CD4-positive, alpha-beta memory T cell (primary cell): ENCODE measurements around the gene INPP4B. TPM values are rescaled to one million over a fixed set of nuclear protein-coding genes. Genes with fewer than 3 reads are reported as not detected.

Experiments used
- CTCF ChIA-PET: fragments of 350-600 bp; sonication (Branson Sonifier 250); formaldehyde crosslinking; loops from one replicate; lab custom pipeline; 2021; ENCODE audit warnings: inconsistent platforms; ENCODE audit not compliant: partially characterized antibody; lab: Charles Lee
- POLR2A ChIA-PET: fragments of 350-600 bp; sonication (Branson Sonifier 250); formaldehyde crosslinking; loops from one replicate; lab custom pipeline; 2021; ENCODE audit not compliant: partially characterized antibody; lab: Charles Lee
- DNase-seq, 5 donors: peaks; one replicate each; pipeline versions ENCODE4 v3.0.0 to v3.0.0-alpha.2; 2020 to 2022; ENCODE audit warnings: mixed read lengths in 1 of 5
- H3K27ac ChIP-seq: one replicate; pipeline ENCODE4 v1.7.0; 2013; ENCODE audit warnings: low read depth, low read length
- H3K27me3 ChIP-seq: 2 replicates; pipeline ENCODE4 v1.7.0; 2013; ENCODE audit warnings: mild to moderate bottlenecking, low read length, moderate library complexity; ENCODE audit not compliant: insufficient read depth
- H3K36me3 ChIP-seq: 2 replicates; pipeline ENCODE4 v1.7.0; 2013; ENCODE audit warnings: mild to moderate bottlenecking, low read length, moderate library complexity; ENCODE audit not compliant: insufficient read depth
- H3K4me1 ChIP-seq: 2 replicates; pipeline ENCODE4 v1.7.0; 2013; ENCODE audit warnings: mild to moderate bottlenecking, low read length, moderate library complexity; ENCODE audit not compliant: insufficient read depth
- H3K4me3 ChIP-seq, 2 donors: one replicate each; pipeline ENCODE4 v1.7.0; 2013; ENCODE audit warnings: low read length in 2 of 2, mild to moderate bottlenecking in 1 of 2
- H3K9me3 ChIP-seq, 2 donors: one replicate each; pipeline ENCODE4 v1.7.0; 2013; ENCODE audit warnings: low read length in 2 of 2, control low read depth in 1 of 2; ENCODE audit not compliant: control insufficient read depth in 1 of 2
- H3K27ac Mint-ChIP-seq, 7 donors: one replicate each; pipeline ENCODE4 v1.8.0; 2020 to 2021; ENCODE audit warnings: mixed read lengths in 7 of 7, mild to moderate bottlenecking in 6 of 7, inconsistent platforms in 3 of 7, moderate library complexity in 3 of 7
- H3K27me3 Mint-ChIP-seq, 2 donors: one replicate each; pipeline ENCODE4 v1.8.0; 2020 to 2021; ENCODE audit warnings: mixed read lengths in 2 of 2
- H3K36me3 Mint-ChIP-seq, 2 donors: one replicate each; pipeline ENCODE4 v1.8.0; 2020 to 2021; ENCODE audit warnings: mixed read lengths in 2 of 2, inconsistent platforms in 1 of 2, mild to moderate bottlenecking in 1 of 2
- H3K4me1 Mint-ChIP-seq, 4 donors: one replicate each; pipeline ENCODE4 v1.8.0; 2020 to 2021; ENCODE audit warnings: mixed read lengths in 4 of 4, mild to moderate bottlenecking in 1 of 4
- H3K4me3 Mint-ChIP-seq, 8 donors: one replicate each; pipeline ENCODE4 v1.8.0; 2020 to 2021; ENCODE audit warnings: mixed read lengths in 8 of 8, mild to moderate bottlenecking in 7 of 8, moderate library complexity in 6 of 8, inconsistent platforms in 3 of 8
- H3K9me3 Mint-ChIP-seq, 8 donors: one replicate each; pipeline ENCODE4 v1.8.0; 2020 to 2021; ENCODE audit warnings: mixed read lengths in 8 of 8, mild to moderate bottlenecking in 5 of 8, inconsistent platforms in 3 of 8, moderate library complexity in 1 of 8
- intact Hi-C: fragments of 100-400 bp; cut with micrococcal nuclease; formaldehyde crosslinking; loops from one replicate; pipeline ENCODE4 v1.15.1; 2023
- polyA plus RNA-seq, 2 donors: library from polyadenylated mRNA; unstranded; fragments of 300-500 nt; fragmentation: Illumina TruSeq; gene quantifications; one replicate each; pipeline ENCODE4 v1.2.3, GENCODE V29; 2021
- total RNA-seq, 2 experiments: library from RNA; stranded (reverse); gene quantifications; one replicate each; pipeline ENCODE4 v1.2.3, GENCODE V29; 2021

Gene INPP4B
- total and polyA plus RNA-seq, 4 experiments from 2014 or later, result 76.7 to 112 (median 80.8) TPM

DNA sequence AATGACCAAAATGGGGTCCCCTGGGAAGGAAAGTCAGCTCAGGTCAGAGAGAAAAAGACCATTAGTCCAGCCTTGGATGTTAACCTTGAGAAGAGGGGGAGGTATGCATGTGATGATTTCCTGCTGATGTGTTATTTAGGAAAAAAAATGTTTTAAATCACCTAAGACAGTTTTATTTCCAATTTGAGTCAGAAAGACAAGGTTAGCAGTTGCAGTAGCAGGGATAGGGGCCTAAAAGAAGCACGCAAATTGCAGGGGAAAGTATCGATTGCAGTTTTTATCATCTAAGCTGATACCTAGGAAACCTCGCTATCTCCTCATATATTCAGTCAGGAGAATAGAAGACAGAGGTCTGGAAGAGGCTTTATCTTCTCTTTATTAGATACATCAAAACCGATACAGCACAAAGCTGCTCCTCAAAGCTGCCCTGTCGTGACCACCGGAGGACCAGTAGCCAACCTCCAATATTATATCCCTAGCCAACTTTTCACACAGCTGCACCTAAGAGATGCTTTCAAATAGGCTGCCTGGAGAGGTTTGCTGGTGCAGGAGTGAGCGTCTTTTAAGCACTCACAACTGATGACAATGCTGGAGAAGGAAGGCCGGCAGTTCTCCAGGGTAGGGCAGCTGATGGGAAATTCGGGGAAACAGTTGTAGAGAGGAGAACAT is 289.4 kb downstream of the INPP4B start:
- ChIA-PET POLR2A (interaction anchor here (0.9 to 3.7 kb wide), 12 partner anchors 9 to 202 kb away, joined by 3 to 26 read pairs (median 4); no protein-coding TSS in a partner anchor), CTCF (interaction anchor here (0.9 to 1.5 kb wide), 6 partner anchors 10 to 274 kb away, joined by 3 to 7 read pairs (median 4); no protein-coding TSS in a partner anchor)
- Histone ChIP-seq H3K27me3 (no peaks in the 10 kb centered on the region), H3K27ac (peak overlapping the region; percentile 36), H3K4me1 (peaks cover 87% of the 10 kb centered on the region), H3K4me3 (peak overlapping the region in 1 of 2 donors; percentile 28), H3K9me3 (no peaks in the 10 kb centered on the region), H3K36me3 (no peaks in the 10 kb centered on the region)
- Mint-ChIP-seq H3K36me3 (peaks cover 0 to 4% of the 10 kb centered on the region in 2 donors), H3K4me3 (peak overlapping the region; percentile 59 to 90 (median 80)), H3K9me3 (peaks cover 0 to 3% (median 0%) of the 10 kb centered on the region in 8 donors), H3K27me3 (no peaks in the 10 kb centered on the region), H3K27ac (peak overlapping the region; percentile 76 to 94 (median 88)), H3K4me1 (peaks cover 59 to 87% (median 66%) of the 10 kb centered on the region in 4 donors)
- intact Hi-C loops, result loop anchor here (1.0 kb wide), 1 partner anchor 11 kb away; no protein-coding TSS in a partner anchor
- no peak for DNase-seq

DNA sequence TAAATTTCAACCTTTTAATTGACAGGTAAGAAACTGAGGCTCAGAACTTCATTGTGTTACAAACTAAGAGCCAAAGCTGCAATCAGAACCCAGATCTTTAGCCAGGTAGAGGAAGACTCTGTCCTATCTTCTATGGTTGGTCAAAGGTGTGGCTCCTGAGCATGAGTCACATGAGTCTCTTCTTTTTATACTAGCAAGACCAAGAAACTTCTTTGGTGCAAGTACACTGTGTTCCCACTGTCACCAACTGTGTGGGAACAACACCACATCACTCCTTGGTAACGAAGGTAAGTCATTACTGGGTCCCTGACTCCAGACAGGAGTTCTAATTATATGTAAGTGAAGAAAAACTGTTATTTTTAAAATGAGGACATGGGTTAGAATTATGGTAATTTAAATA is 290.1 kb downstream of the INPP4B start:
- ChIA-PET POLR2A (interaction anchor here (1.1 to 3.8 kb wide), 5 partner anchors 11 to 200 kb away, joined by 3 to 26 read pairs (median 15); no protein-coding TSS in a partner anchor), CTCF (interaction anchor here (0.7 to 2.1 kb wide), 5 partner anchors 11 to 273 kb away, joined by 3 to 8 read pairs (median 5); no protein-coding TSS in a partner anchor)
- Histone ChIP-seq H3K27ac (peak overlapping the region; percentile 36), H3K4me1 (peaks cover 89% of the 10 kb centered on the region), H3K4me3 (no peak overlapping the region), H3K36me3 (no peaks in the 10 kb centered on the region), H3K27me3 (no peaks in the 10 kb centered on the region), H3K9me3 (no peaks in the 10 kb centered on the region)
- DNase-seq, result no peak
- Mint-ChIP-seq H3K4me1 (peaks cover 63 to 90% (median 71%) of the 10 kb centered on the region in 4 donors), H3K27me3 (no peaks in the 10 kb centered on the region), H3K27ac (peak overlapping the region; percentile 76 to 94 (median 88)), H3K4me3 (peak overlapping the region; percentile 59 to 90 (median 80)), H3K36me3 (peaks cover 0 to 4% of the 10 kb centered on the region in 2 donors), H3K9me3 (peaks cover 0 to 3% (median 0%) of the 10 kb centered on the region in 8 donors)
- intact Hi-C loops, result no loop called here

DNA sequence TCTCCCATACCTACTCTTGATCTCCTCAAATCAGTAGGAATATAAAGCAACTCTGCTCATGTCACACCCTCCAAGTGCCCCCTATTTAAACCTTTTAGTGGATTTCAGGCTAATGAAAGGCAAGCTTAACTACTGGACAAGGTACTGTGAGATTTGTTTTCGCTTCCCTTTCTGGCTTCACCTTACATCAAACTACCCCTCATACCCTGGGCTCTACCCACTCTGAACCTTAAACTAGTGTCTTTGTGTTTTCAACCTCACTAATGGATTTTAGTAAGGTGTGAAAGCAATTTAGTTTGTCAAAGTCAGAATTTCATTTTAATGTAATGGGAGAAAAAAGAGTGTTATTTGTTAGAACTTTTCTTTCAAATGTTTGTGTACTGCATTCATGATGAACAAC is 291.7 kb downstream of the INPP4B start:
- no peak for DNase-seq
- peaks cover 0 to 3% (median 0%) of the 10 kb centered on the region in 8 donors for H3K9me3 Mint-ChIP-seq
- peaks cover 86% of the 10 kb centered on the region for H3K4me1 ChIP-seq
- H3K4me1 Mint-ChIP-seq, result peaks cover 64 to 93% (median 72%) of the 10 kb centered on the region in 4 donors
- intact Hi-C loops, result no loop called here
- H3K27me3 Mint-ChIP-seq, result no peaks in the 10 kb centered on the region
- CTCF ChIA-PET, result interaction anchor here (2.1 kb wide), 1 partner anchor 12 kb away, joined by 8 read pairs; no protein-coding TSS in a partner anchor
- peak overlapping the region in 4 of 7 donors; percentile 2 to 43 (median 2) for H3K27ac Mint-ChIP-seq
- H3K27me3 ChIP-seq, result no peaks in the 10 kb centered on the region
- H3K36me3 Mint-ChIP-seq, result peaks cover 0 to 4% of the 10 kb centered on the region in 2 donors
- no peak overlapping the region for H3K27ac ChIP-seq
- no peak overlapping the region for H3K4me3 ChIP-seq
- peak overlapping the region in 2 of 8 donors; percentile 5 to 57 for H3K4me3 Mint-ChIP-seq
- POLR2A ChIA-PET, result interaction anchor here (1.0 to 3.8 kb wide), 4 partner anchors 11 to 199 kb away, joined by 3 to 30 read pairs (median 10); no protein-coding TSS in a partner anchor
- H3K9me3 ChIP-seq, result no peaks in the 10 kb centered on the region
- no peaks in the 10 kb centered on the region for H3K36me3 ChIP-seq

DNA sequence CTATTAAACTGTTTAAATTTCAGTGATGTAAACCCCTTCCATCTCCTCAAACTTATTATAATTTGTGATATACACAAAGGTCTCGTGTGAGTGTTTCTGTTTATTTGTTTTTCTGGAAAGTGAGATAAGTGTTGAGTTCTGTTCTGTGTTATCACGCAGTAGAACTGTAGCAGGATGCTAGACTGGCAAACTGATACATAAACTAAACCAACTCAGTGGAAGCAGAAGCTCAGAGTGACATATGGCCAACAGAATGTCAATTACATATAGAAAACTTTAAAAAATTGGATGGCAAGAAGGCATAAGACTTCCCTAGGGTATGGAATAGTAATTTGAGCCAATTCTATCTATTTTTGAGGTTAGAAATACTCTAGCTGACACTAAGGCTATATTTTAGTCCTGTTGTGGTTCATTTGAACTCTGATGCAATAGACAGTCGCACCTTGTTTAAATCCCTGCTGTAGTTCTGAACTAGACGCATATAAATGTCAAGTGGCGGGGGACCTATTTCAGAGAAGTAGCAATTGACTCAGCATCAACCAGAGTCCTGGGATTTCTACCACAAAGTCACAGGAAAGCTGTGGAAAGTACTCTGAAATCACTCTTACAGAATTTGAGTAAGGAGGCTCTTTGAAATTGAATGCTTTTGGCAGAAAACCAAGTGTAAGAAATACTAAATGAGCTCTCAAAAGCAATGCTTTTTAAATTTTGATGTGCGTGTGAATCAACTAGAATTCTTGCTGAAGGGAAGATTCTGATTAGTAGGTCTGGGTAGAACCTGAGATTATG is 294.4 kb downstream of the INPP4B start:
- Mint-ChIP-seq H3K36me3 (peaks cover 2 to 4% of the 10 kb centered on the region in 2 donors), H3K9me3 (peaks cover 0 to 3% (median 0%) of the 10 kb centered on the region in 8 donors), H3K27ac (peak overlapping the region in 4 of 7 donors; percentile 7 to 35 (median 18)), H3K4me1 (peaks cover 50 to 75% (median 63%) of the 10 kb centered on the region in 4 donors), H3K4me3 (peak overlapping the region in 3 of 8 donors; percentile 4 to 32 (median 20)), H3K27me3 (no peaks in the 10 kb centered on the region)
- Histone ChIP-seq H3K4me3 (no peak overlapping the region), H3K36me3 (no peaks in the 10 kb centered on the region), H3K9me3 (no peaks in the 10 kb centered on the region), H3K27ac (peak overlapping the region; percentile 12), H3K4me1 (peaks cover 65% of the 10 kb centered on the region), H3K27me3 (no peaks in the 10 kb centered on the region)
- ChIA-PET CTCF (interaction anchor here (1.1 to 1.5 kb wide), 2 partner anchors 15 to 197 kb away, joined by 3 to 4 read pairs; no protein-coding TSS in a partner anchor), POLR2A (interaction anchor here (0.7 to 2.3 kb wide), 7 partner anchors 9 to 165 kb away, joined by 3 to 6 read pairs (median 4); no protein-coding TSS in a partner anchor)
- intact Hi-C loops, result no loop called here
- DNase-seq, result no peak

DNA sequence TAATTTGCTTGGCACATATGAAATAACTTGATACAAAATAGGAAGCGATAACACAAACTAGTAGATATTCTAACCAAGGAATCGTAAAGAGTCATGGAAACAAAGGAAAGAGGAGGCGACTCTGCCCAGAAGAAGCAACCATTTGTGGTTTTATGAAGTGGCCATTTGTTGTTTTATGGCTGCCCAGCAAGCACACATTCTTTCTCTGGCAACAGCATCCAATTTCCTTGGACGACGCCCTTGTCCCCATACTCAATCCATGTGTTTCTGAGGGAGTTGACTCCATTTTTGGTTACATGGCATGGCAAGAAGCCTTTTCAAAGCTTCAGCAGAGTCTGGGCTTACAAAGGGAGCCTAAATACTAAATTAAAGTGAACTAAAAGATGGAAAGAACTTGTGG is 295.1 kb downstream of the INPP4B start:
- Histone ChIP-seq H3K27ac (no peak overlapping the region), H3K27me3 (no peaks in the 10 kb centered on the region), H3K36me3 (no peaks in the 10 kb centered on the region), H3K4me1 (peaks cover 58% of the 10 kb centered on the region), H3K4me3 (no peak overlapping the region), H3K9me3 (no peaks in the 10 kb centered on the region)
- intact Hi-C loops, result no loop called here
- Mint-ChIP-seq H3K4me1 (peaks cover 42 to 67% (median 56%) of the 10 kb centered on the region in 4 donors), H3K27ac (peak overlapping the region in 2 of 7 donors; percentile 35 to 49), H3K27me3 (no peaks in the 10 kb centered on the region), H3K9me3 (peaks cover 0 to 7% (median under 1%) of the 10 kb centered on the region in 8 donors), H3K36me3 (peaks cover 2 to 7% of the 10 kb centered on the region in 2 donors), H3K4me3 (no peak overlapping the region)
- ChIA-PET CTCF (interaction anchor here (1.5 kb wide), 1 partner anchor 16 kb away, joined by 4 read pairs; no protein-coding TSS in a partner anchor), POLR2A (no interaction called here)
- DNase-seq, result no peak

DNA sequence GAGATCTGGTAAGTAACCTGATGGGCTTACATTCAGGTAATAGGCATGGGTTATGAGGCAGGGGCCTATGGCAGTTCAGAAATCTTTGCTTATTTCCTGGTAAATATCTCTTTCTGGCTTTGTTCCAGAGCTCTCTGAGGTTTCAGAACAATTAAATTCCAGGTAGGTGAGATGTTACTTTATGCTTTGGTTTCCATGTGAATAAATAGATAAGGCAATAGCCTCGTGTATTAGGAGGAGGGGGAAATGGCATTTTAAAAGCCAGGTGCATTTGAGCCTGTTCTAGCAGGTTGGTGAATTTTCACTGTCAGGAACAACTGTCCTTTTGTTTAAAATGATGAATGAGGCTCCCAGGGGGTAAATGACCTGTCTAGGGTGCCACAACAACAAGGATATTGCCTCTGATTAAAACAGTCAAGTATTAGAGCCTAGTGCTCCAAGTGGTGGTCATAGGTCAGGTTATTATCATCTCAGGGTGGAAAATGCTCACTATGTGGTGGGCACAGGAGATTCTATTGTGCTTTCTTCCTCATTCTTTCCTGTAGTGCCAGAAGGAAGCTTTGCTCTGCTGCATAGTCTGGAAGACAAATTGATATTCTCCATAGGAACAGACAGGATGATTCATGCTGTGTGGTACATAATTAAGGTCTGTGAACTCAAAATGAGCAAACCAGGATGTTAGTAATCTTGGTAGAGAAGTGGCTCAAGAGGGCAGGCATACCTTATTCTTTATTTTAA is 296.2 kb downstream of the INPP4B start:
- H3K9me3 ChIP-seq, result no peaks in the 10 kb centered on the region
- peaks cover 49% of the 10 kb centered on the region for H3K4me1 ChIP-seq
- Mint-ChIP-seq H3K36me3 (peaks cover 2 to 8% of the 10 kb centered on the region in 2 donors), H3K27ac (peak overlapping the region in 6 of 7 donors; percentile 12 to 78 (median 45)), H3K4me3 (peak overlapping the region in 5 of 8 donors; percentile 26 to 70 (median 60)), H3K27me3 (no peaks in the 10 kb centered on the region), H3K4me1 (peaks cover 35 to 59% (median 48%) of the 10 kb centered on the region in 4 donors), H3K9me3 (peaks cover 0 to 7% (median under 1%) of the 10 kb centered on the region in 8 donors)
- intact Hi-C loops, result no loop called here
- no peak overlapping the region for H3K4me3 ChIP-seq
- H3K27ac ChIP-seq, result no peak overlapping the region
- peak in 1 of 5 donors; percentile 35 for DNase-seq
- no peaks in the 10 kb centered on the region for H3K36me3 ChIP-seq
- POLR2A ChIA-PET, result no interaction called here
- CTCF ChIA-PET, result no interaction called here
- no peaks in the 10 kb centered on the region for H3K27me3 ChIP-seq
